GM18511 (cell line): ENCODE results near the gene PHYHD1.

Experiments
- ATAC-seq: cut with Tn5 transposase; IDR thresholded peaks from one replicate; pipeline ENCODE4 v1.9.1; 2021; ENCODE audit warnings: mild to moderate bottlenecking, moderate library complexity; ENCODE audit not compliant: unreplicated experiment

Gene PHYHD1

DNA sequence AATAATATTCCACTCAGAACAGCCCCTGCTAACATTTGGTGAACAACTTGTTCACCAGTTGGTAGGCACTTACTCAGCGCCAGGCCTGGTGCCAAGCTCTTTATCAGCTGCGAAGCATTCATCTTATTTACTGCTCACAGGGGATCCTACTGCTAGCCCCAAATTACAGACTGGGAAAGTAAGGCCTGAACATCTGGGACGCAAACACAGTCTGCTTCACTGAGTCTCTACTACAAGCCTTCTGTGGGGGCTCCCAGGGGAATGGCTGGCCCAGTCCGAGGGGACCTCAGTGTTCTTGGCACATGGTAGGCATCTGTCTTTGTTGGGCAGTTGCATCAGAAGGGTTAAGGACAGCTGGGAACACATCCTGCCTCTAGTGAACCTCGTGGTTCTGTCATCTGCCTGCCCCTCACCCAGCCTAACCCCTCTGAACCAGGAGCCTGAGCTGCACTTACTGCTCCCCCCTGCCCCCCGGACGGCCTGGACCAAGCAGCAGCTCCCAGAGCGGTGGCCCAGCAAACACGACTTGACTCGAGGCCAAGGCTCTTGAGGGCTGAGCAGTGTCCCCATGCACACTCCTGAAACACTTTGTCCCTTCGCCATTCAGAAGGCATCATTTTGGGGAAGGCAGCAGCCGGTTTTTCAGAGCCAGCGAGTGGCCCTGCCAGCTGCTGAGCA, at the start of gene PHYHD1:
TSS of gene PHYHD1 (plus strand) at position 602 of the 678 bp plus-strand sequence. CDS start 1,342 bp downstream, outside the sequence.
- no peak for ATAC-seq

DNA sequence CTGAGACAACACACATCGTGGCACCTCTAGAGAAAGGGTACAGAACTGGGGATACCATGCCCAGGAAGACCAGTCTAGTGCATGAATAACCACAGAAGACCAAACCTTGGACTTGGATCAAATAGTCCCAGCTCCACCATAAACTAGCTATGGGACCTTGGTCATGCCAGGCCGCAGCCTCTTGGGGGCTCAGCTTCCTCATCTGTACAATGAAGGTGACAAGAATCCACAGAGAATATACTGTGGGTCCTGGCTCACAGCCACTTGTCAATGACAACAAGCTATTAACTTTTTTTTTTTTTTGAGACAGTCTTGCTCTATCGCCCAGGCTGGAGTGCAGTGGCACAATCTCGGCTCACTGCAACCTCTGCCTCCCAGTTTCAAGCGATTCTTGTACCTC, 42.9 kb upstream of the PHYHD1 start:
- no peak for ATAC-seq

DNA sequence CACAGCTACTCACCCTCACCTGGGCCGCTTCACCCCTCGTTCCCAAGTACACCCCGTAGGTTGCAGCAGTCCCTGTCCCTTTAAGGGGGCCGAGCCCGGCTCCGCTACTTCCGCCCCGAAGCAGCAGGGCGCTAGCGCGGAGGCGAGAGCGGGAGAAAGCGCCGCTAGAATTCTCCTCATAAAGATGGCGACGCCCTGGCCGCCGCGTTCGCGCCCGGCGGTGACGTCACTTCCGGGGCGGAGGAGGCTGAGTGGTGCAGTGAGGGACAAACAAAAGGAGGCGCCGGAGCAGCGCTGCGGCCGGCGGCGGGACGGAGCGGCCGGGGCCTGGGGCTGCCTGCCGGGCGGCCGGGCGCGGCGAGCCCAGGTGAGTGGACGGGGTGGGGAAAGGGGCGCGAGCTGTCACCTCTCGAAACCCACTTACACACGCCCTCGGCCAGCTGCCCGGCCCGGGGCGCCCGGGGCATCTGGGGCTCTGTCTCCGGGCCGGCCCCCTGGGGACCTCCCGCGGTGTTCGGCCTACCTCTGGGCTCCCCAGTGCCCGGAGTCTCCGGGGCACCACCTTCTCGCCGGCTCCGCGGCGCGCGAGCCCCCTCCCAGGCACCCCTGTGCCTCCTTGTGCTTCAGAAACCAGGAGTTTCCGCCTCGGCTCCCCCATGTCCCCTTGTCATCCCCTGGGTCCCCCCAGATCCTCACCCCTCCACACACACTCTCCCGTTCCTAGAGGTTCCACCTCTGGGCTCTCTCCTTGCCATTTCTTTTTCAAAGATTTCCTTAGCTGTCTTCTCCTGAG, 38.7 kb upstream of the PHYHD1 start, which contains the start of the genes KYAT1 and LRRC8A:
TSS of gene KYAT1 (minus strand) at position 67 of the 793 bp plus-strand sequence. CDS start 36,545 bp downstream, outside the sequence.
TSS of gene LRRC8A (plus strand) at position 250 of the 793 bp plus-strand sequence. CDS start 25,032 bp downstream, outside the sequence.
- ATAC-seq = peak; percentile 89

DNA sequence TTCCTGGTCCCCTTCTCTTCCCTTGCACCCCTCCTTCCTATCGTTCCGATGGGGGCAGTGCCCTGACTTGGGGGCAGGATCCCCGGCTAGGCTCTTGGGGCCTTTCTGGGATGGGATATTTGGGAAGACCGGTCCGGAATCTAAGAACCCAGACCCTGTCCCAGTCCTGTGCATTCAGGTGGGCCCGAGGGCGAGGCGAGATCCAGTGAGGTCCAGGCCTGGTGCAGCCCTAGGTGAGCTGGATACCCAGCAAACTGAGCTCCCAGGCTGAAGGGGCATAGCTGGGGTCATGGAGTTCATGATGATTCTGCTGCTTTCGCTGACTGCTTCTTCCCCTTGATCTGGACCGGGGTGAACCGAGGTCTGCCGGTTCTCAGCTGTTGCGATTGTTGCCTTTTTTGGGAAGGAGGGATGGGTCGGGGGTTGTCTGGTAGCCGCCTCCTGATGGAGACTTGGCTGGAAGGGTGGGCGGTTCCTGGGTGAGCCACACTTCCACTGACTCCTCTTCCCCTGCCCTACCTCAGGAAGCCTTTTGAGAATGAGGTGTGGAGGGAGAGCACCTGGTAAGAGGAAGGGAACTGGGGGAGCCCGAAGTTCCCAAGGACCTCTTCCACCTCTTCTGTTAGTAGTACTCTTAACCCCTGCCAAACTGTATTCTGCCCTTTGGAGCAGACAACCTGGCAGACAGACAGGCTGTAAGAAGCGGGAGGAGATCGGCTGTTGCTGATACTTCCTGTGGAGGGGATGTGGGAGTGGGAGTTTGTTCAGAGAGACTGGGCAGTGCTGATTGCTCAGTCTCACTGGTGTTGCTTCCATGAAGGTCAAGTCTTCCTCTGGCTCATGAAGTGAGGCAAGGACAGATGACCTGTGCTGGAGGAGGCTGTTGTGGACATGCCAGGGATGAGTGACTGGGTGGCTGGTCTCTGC, 37.8 kb upstream of the PHYHD1 start:
- no peak for ATAC-seq

DNA sequence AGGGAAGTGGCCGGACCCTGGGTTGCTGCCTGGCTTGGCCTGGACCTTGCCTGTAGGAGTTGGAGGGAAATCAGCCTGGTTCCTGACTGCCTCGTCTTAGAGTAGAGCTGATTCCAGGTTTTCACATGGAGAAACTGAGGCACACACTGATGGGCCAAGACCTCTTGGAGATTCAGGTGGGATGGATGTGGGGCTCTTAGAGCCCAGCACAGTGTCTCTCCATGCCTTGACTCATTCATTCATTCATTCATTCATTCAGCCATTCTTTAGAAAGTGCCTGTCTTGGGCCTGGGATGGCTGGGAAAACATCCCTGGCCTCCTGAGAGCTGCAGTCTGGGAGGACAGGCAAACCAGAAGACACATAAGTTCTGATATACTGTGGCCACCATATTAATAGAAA, 36.6 kb upstream of the PHYHD1 start:
- no peak for ATAC-seq

DNA sequence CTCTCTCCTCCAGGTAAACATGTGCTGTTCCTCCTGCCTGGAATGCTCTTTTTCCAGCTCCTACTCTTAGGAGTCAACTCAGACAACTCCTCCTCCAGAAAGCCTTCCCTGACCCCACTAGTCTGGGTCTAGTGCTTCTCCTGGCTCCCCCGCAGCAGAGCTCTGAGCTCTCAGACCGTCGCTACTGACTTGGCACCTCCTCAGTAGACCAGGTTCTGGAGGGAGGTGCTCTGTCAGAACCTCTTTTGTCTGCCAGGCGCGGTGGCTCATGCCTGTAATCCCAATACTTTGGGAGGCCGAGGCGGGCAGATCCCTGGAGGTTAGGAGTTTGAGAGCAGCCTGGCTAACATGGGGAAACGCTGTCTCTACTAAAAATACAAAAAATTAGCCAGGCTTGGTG, 35.4 kb upstream of the PHYHD1 start:
- no peak for ATAC-seq

DNA sequence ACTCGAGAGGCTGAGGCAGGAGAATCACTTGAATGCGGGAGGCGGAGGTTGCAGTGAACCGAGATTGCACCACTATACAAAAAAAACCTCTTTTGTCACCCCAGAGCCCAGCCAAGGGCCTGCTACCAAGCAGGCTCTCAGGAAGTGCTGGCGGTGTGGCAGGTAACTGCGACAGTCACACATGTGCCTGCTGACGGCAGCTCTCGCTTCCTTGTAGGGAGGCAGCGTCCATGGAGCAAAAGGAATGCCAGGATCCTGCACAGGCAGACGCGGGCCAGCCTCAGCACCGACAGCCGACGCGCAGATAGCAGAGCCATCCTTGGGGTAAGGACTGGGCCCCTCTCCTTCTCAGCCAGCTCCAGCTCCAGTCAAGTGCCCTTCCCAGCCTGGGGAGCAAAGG, 35.0 kb upstream of the PHYHD1 start:
- ATAC-seq = no peak

DNA sequence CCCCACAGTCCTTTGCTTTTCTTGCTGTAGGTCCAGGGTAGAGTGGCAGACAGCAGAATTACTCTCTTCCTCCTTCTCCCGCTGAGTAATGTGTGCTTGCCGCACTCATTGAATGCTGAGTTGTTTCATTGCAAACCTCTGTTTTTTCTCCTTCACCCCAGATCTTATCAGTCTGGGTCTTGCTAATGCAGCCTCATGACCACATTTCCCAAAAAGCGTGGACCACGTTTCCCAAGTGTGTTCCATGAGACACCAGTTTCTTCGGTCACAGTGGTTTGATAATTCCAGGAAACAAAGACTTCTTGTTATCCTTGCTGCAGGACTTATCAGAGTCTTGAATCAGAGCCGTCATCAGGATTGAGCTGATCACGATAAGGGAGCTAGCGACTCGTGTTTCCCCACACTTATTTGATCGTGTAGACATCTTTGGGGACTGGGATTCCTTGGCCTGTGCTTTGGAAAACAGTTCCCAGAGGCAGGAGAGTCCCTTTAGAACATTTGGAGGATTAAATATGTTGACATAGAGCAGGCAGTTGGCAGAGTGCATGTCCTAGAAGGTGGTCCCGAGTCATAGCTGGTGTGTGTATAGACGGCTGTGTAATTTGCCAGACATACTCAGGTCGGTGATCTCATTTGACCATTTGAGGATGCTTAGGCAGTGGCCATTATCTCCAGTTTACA, 34.4 kb upstream of the PHYHD1 start:
- ATAC-seq = no peak

DNA sequence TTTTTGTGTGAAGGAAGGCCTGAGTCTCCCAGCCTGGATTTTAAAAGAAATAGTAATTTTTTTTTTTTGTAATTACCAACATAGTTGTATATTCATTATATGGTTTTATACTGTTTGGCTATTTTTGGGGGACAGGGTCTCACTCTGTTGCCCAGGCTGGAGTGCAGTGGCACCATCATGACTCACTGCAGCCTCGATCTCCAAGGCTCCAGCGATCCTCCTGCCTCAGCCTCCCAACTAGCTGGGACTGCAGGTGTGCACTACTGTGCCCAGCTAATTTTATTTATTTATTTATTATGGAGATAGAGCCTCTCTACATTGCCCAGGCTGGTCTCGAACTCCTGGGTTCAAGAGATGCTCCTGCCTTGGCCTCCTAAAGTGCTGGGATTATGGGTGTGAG, 33.7 kb upstream of the PHYHD1 start:
- no peak for ATAC-seq

DNA sequence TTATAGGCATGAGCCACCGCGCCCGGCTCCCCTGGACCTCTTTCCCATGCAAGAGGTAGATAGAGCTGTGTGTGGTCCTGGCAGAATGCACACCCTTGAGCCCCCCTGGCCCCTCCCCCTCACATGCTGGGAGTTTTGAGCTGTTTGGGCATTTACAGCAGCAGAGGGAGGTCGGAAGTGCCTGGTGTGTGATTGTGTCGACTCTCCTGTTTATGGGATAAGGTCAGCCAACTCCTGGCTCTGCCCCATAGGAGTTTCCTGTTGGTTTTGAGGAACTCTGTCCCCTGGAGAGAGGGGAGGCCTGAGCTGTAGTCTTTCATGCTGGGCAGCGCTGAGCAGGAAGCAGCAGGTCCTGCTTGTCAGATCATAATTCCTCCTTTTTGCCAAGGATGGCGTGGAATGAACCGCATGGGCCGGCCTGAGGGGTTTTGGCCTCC, 32.9 kb upstream of the PHYHD1 start:
- no peak for ATAC-seq

DNA sequence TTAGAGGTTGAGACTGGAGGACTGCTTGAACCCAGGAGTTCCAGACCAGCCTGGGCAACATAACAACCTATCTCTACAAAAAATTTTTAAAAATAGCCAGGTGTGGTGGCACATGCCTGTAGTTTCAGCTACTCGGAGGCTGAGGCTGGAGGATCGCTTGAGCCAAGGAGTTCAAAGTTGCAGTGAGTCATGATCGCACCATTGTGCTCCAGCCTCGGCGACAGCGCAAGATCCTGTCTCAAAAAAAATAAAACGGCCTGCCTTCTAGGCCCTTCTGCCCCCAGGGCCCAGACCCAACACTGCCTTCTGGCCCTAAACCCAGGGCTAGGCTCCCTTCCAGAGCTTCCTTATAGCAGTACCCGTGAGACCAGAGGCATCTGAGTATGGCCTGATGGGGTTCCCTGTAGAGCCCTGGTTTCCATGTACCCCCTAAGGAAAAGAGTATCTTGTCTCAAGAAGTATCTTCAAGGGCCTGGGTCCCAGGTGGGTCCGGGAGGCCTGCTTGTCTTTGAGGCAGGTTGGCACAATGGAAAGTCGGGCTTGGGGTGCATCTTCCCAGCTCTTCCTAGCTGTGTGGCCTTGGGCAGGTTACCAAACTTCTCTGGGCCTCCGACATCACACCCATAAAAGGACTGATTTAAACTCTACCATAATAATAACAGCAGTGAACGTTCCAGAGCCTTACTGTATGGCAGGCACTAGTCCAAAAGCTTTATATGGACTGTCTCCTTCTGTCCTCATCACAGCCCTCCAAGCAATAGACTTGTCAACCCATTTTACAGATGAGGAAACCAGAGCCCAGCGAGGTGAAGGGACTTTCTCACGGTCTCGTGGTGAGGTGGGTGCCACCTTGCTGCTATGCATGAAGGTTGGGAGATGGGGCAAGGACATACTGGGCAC, 29.2 kb upstream of the PHYHD1 start:
- ATAC-seq = no peak

DNA sequence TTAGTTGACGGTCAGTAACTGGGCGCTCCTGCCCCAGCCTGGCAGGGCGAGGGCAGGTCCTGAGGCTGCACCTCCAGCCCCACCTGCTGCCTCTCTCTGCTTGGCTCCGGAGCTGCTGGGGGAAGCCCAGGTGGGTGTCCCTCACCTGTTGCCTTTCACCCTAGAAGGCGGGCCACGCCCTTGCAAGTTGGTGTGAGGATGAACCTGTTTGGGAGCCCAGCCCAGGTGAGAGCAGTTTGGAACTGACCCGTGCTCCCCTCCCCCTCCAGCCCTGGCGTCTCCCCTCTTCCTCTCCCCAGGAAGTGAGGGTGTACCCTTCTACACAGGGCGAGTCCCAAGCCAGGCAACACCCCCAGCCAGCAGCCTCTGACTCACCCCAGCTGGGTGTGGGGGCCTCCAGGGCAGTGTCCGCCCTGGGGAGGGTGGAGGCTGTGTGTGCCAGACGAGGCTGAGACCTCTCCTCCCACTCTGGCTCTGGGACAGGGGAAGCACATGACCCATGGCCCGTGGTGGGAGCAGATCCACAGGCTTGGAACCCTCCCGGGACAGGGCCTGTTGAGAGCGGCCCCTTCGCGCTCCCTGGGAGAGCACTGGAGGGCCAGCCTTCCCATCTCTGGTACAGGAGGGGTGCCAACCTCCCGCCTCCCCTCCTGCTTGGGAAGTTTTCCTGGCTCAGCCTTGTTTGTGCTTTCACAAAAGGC, 28.4 kb upstream of the PHYHD1 start:
- ATAC-seq = no peak

DNA sequence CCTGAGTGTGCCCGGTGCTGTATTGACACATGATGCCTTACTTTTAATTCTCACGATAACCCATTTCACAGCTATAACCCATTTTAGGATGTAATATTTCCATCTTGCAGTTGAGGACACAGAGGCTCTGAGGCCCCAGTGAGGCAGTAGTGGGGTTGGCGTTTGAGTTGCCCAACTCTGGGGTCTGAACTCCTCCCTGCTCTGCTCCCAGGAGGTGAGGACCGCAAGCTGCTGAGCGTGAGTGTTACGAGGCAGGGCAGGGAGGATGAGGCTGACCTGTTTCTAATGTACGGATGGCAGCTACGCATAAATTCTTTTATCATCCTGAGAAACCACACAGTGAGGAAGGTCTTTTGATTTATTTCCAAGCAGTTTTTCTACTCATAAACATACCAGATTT, 27.4 kb upstream of the PHYHD1 start:
- ATAC-seq = no peak

DNA sequence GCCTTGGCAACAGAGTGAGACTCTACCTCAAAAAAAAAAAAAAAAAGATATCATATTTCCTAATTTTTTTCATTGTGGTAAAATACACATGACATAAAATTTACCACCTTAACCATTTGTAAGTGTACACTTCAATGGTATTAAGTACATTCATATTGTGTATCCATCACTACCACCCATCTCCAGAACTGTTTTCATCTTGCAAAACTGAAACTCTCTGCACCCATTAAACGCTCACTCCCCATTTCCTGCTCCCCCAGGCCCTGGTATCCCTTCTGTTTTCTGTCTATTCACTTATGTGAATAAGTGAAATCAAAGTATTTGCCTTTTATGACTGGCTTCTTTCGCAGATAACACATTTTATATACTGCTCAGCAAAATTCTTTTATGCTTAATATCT, 26.0 kb upstream of the PHYHD1 start:
- ATAC-seq = no peak

DNA sequence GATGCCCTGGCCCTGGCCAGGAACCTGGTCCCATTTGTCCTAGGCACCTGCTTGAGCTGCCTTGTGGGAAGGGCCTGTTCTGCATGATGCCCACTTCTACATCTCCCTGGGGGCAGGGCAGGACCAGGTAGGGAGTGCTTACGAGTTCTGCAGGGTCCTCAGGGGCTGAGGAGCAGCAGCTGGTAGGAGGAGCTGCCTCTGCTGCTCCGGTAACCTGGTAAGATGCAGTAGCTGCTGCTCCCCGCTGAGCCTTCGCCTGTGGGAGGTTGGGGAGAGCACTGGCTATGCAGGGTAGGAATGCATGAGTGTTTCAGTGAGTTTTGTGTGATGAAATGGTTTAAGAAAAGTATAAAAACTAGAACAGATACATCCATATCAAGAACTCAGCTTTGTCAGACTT, 25.2 kb upstream of the PHYHD1 start:
- ATAC-seq = no peak

DNA sequence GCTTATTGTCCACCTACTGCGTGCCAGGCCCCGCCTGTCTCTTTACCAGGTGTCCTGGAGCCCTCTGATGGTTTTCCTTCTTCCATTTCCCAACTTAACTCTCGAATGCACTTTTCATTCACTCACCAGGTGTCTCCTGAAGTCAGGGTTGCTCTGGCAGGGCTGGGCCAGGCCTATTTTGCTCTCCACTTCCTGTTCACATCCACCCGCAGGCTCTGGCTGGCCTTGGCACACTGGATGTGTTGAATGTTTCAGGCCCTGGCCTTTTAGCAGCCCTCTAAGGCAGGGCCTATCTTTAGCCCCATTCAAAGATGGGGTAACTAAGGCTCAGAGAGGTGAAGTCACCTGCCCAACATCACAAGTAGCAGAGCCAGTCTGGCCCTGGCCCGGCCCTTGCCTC, 22.4 kb upstream of the PHYHD1 start:
- no peak for ATAC-seq

DNA sequence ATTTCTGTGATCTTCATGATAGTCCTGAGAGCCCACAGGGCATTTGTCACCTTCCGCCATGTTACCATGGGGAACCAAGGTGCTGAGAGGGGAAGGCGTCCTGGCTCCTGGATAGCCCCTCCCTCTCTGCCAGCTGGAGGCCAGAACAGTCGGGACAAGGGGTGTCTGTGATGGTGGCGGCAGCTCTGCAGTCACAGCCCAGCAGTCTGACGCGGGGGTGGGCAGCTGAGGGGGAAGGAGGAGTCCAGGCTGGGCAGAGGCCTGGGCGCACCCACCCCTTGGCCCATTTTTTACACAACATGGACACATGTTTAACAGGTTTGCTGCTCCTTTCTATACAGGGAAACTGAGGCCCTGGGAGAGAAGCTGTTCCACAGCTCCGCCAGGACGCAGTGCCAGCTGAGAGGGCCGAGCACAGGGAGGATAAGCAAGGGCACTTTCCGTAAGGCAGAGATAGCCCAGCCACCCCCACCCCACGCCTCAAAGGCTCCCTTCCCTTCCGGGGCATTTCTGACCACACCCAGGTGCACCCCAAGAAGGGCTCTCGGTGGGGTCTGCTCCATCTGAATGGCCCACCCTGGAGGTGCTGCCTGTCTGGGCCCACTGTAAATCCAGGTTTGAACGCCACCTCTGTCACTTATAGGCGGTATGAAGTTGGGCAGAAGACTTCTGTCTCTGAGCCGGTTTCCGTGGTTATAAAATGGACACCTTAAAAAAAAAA, 21.8 kb upstream of the PHYHD1 start:
- no peak for ATAC-seq
